Esophagus muscularis mucosa (tissue), 4 donors: ENCODE data around the gene CTDSPL.

Experiments used
- CTCF ChIP-seq, 3 experiments: fragments of 200-600 bp in 2 of 3; fragments of 450-650 bp in 1 of 3; sonication (generic) in 2 of 3; IDR thresholded peaks; one replicate each; pipeline ENCODE4 v1.5.1; 2017 to 2019; ENCODE audit warnings: antibody characterized with exemption in 3 of 3, mild to moderate bottlenecking in 2 of 3, moderate library complexity in 1 of 3
- EP300 ChIP-seq: sonication (generic); formaldehyde crosslinking; IDR thresholded peaks from one replicate; pipeline ENCODE4 v1.6.1; 2017; ENCODE audit warnings: antibody characterized with exemption
- POLR2AphosphoS5 ChIP-seq, 2 donors: sonication (generic); formaldehyde crosslinking; IDR thresholded peaks; one replicate each; pipeline ENCODE4 v1.6.1; 2017; ENCODE audit warnings: antibody characterized with exemption in 2 of 2

- TF ChIP-seq CTCF (IDR thresholded peaks at IDR 0.05) (no peak), POLR2AphosphoS5 (IDR thresholded peaks at IDR 0.05) (no peak), EP300 (no peak)
Observed at GRCh38 chr3:37909067-37909911, 47.6 kb downstream of the CTDSPL start.
